ENCODE data around the gene NFIB. TPM values are rescaled to one million over a fixed set of nuclear protein-coding genes. Genes with fewer than 3 reads are reported as not detected.

NFIB gene
- polyA plus RNA-seq, 1 donor (not counting 4 experiments of a cell fraction or from before 2014, with no cell fraction given): 8.9 TPM

- peaks cover 26% of the 10 kb centered on the region for H3K79me2 ChIP-seq (ENCODE audit: control insufficient read depth, insufficient read depth, low read length)
- H3K27ac ChIP-seq (ENCODE audit: control insufficient read depth, insufficient read depth, low read length): peak overlapping the region; percentile 91
- peak overlapping the region in 2 of 3 experiments; percentile 8 to 34 for H3K4me3 ChIP-seq (ENCODE audit: control insufficient read depth in 2 of 3, extremely low read depth in 1 of 3, insufficient read depth in 2 of 3, low read depth in 1 of 3, low read length in 3 of 3)
- peak overlapping the region; percentile 10 for H3K9ac ChIP-seq (ENCODE audit: control insufficient read depth, extremely low read depth, insufficient read depth, low read length)
- no peaks in the 10 kb centered on the region for H4K20me1 ChIP-seq (ENCODE audit: control insufficient read depth, extremely low read depth, insufficient read depth, low read length)
- peak overlapping the region; percentile 20 for H2AFZ ChIP-seq (ENCODE audit: control insufficient read depth, low read length)
- dilution Hi-C loops (cut with MboI; ENCODE audit: extremely low pct_ligation_motif_present, low sequenced_read_pairs): no loop called here
- no peak for DNase-seq (ENCODE audit: low read depth, low spot score)
- H3K36me3 ChIP-seq (ENCODE audit: control insufficient read depth in 2 of 2, extremely low read depth in 1 of 2, insufficient read depth in 2 of 2, low read length in 2 of 2): no peaks in the 10 kb centered on the region
- H3K27me3 ChIP-seq (ENCODE audit: control insufficient read depth, extremely low read depth, insufficient read depth, low read length): no peaks in the 10 kb centered on the region
- H3K4me1 ChIP-seq (ENCODE audit: control insufficient read depth, extremely low read depth, insufficient read depth, low read length): peaks cover 67% of the 10 kb centered on the region
- peak; percentile 60 for FAIRE-seq
- no peaks in the 10 kb centered on the region for H3K9me1 ChIP-seq (ENCODE audit: control insufficient read depth, extremely low read depth, insufficient read depth, low read length)
- H3K4me2 ChIP-seq (ENCODE audit: control insufficient read depth, extremely low read depth, insufficient read depth, low read depth, low read length): peak overlapping the region; percentile 88
- no peaks in the 10 kb centered on the region for H3K9me3 ChIP-seq (ENCODE audit: control insufficient read depth, low read depth, low read length)
- TF ChIP-seq CTCF (optimal IDR thresholded peaks at IDR 0.05 in 1 of 3, IDR thresholded peaks at IDR 0.05 in 1 of 3, conservative IDR thresholded peaks at IDR 0.05 in 1 of 3; ENCODE audit: extremely low read depth in 1 of 3, insufficient read depth in 2 of 3, low read length in 3 of 3) (no peak), EZH2 (IDR thresholded peaks at IDR 0.05; ENCODE audit: low read length) (no peak)
These were observed 40.9 kb downstream of the NFIB start for GRCh38 chr9:14272927-14273528.

GRCh38 chr9:14271093-14271673 is 42.8 kb downstream of the NFIB start:
- Histone ChIP-seq H3K79me2 (ENCODE audit: control insufficient read depth, insufficient read depth, low read length) (peaks cover 26% of the 10 kb centered on the region), H4K20me1 (ENCODE audit: control insufficient read depth, extremely low read depth, insufficient read depth, low read length) (no peaks in the 10 kb centered on the region), H3K4me1 (ENCODE audit: control insufficient read depth, extremely low read depth, insufficient read depth, low read length) (peaks cover 50% of the 10 kb centered on the region), H3K27me3 (ENCODE audit: control insufficient read depth, extremely low read depth, insufficient read depth, low read length) (no peaks in the 10 kb centered on the region), H3K4me3 (ENCODE audit: control insufficient read depth in 2 of 3, extremely low read depth in 1 of 3, insufficient read depth in 2 of 3, low read depth in 1 of 3, low read length in 3 of 3) (no peak overlapping the region), H3K4me2 (ENCODE audit: control insufficient read depth, extremely low read depth, insufficient read depth, low read depth, low read length) (peak overlapping the region; percentile 4), H3K9me3 (ENCODE audit: control insufficient read depth, low read depth, low read length) (no peaks in the 10 kb centered on the region), H3K27ac (ENCODE audit: control insufficient read depth, insufficient read depth, low read length) (no peak overlapping the region), H3K9me1 (ENCODE audit: control insufficient read depth, extremely low read depth, insufficient read depth, low read length) (no peaks in the 10 kb centered on the region), H3K36me3 (ENCODE audit: control insufficient read depth in 2 of 2, extremely low read depth in 1 of 2, insufficient read depth in 2 of 2, low read length in 2 of 2) (no peaks in the 10 kb centered on the region), H3K9ac (ENCODE audit: control insufficient read depth, extremely low read depth, insufficient read depth, low read length) (no peak overlapping the region), H2AFZ (ENCODE audit: control insufficient read depth, low read length) (no peak overlapping the region)
- dilution Hi-C loops (cut with MboI; ENCODE audit: extremely low pct_ligation_motif_present, low sequenced_read_pairs): no loop called here
- no peak for DNase-seq (ENCODE audit: low read depth, low spot score)
- peak; percentile 44 for FAIRE-seq
- TF ChIP-seq EZH2 (IDR thresholded peaks at IDR 0.05; ENCODE audit: low read length) (no peak), CTCF (optimal IDR thresholded peaks at IDR 0.05 in 1 of 3, IDR thresholded peaks at IDR 0.05 in 1 of 3, conservative IDR thresholded peaks at IDR 0.05 in 1 of 3; ENCODE audit: extremely low read depth in 1 of 3, insufficient read depth in 2 of 3, low read length in 3 of 3) (no peak)

All from keratinocyte (primary cell).